Duodenal mucosa (tissue), 2 donors: ENCODE measurements around the gene COL6A1.

Source experiments
- H3K27ac ChIP-seq: one replicate; pipeline ENCODE4 v1.7.0; 2013; ENCODE audit warnings: low read depth, low read length
- H3K27me3 ChIP-seq, 2 donors: one replicate each; pipeline ENCODE4 v1.7.0; 2013; ENCODE audit warnings: low read length in 2 of 2, control low read depth in 1 of 2; ENCODE audit not compliant: insufficient read depth in 2 of 2, control insufficient read depth in 1 of 2
- H3K36me3 ChIP-seq, 2 donors: one replicate each; pipeline ENCODE4 v1.7.0; 2013; ENCODE audit warnings: low read length in 2 of 2, control low read depth in 1 of 2; ENCODE audit not compliant: insufficient read depth in 2 of 2, control insufficient read depth in 1 of 2
- H3K4me1 ChIP-seq, 2 donors: one replicate each; pipeline ENCODE4 v1.7.0; 2013; ENCODE audit warnings: low read length in 2 of 2, control low read depth in 1 of 2; ENCODE audit not compliant: insufficient read depth in 2 of 2, control insufficient read depth in 1 of 2
- H3K4me3 ChIP-seq, 2 donors: one replicate each; pipeline ENCODE4 v1.7.0; 2013; ENCODE audit warnings: low read length in 2 of 2, low read depth in 1 of 2
- H3K9ac ChIP-seq, 2 donors: one replicate each; pipeline ENCODE4 v1.7.0; 2013; ENCODE audit warnings: low read length in 2 of 2, low read depth in 1 of 2
- H3K9me3 ChIP-seq, 2 donors: one replicate each; pipeline ENCODE4 v1.7.0; 2013; ENCODE audit warnings: low read length in 2 of 2, control low read depth in 1 of 2; ENCODE audit not compliant: control insufficient read depth in 1 of 2

COL6A1 gene

GRCh38 chr21:46051821-46052675 is 70.5 kb downstream of the COL6A1 start:
- peaks cover 3 to 8% of the 10 kb centered on the region in 2 donors for H3K4me1 ChIP-seq
- H3K27ac ChIP-seq, result no peak overlapping the region
- no peaks in the 10 kb centered on the region for H3K27me3 ChIP-seq
- H3K9ac ChIP-seq, result no peak overlapping the region
- H3K4me3 ChIP-seq, result no peak overlapping the region
- H3K9me3 ChIP-seq, result no peaks in the 10 kb centered on the region
- H3K36me3 ChIP-seq, result no peaks in the 10 kb centered on the region

- H3K4me3 ChIP-seq, result no peak overlapping the region
- peaks cover 10% of the 10 kb centered on the region in 2 donors for H3K4me1 ChIP-seq
- no peaks in the 10 kb centered on the region for H3K36me3 ChIP-seq
- no peaks in the 10 kb centered on the region for H3K9me3 ChIP-seq
- H3K9ac ChIP-seq, result no peak overlapping the region
- no peak overlapping the region for H3K27ac ChIP-seq
- H3K27me3 ChIP-seq, result no peaks in the 10 kb centered on the region
Measured at GRCh38 chr21:46052703-46053651, 71.4 kb downstream of the COL6A1 start.

- Histone ChIP-seq H3K4me3 (no peak overlapping the region), H3K27ac (no peak overlapping the region), H3K9me3 (peaks cover 4 to 5% of the 10 kb centered on the region in 2 donors), H3K9ac (no peak overlapping the region), H3K27me3 (no peaks in the 10 kb centered on the region), H3K4me1 (peaks cover 10% of the 10 kb centered on the region in 2 donors), H3K36me3 (no peaks in the 10 kb centered on the region)
Measured at GRCh38 chr21:46054031-46054430, 72.5 kb downstream of the COL6A1 start.

- Histone ChIP-seq H3K27ac (no peak overlapping the region), H3K9ac (no peak overlapping the region), H3K4me1 (peaks cover 10% of the 10 kb centered on the region in 2 donors), H3K36me3 (no peaks in the 10 kb centered on the region), H3K27me3 (no peaks in the 10 kb centered on the region), H3K4me3 (no peak overlapping the region), H3K9me3 (peaks cover 4 to 5% of the 10 kb centered on the region in 2 donors)
Measured at GRCh38 chr21:46054451-46054881, 72.9 kb downstream of the COL6A1 start.
